Esophagus muscularis mucosa (tissue), 4 donors: ENCODE measurements around the gene MST1R.

Experiments used
- EP300 ChIP-seq: sonication (generic); formaldehyde crosslinking; IDR thresholded peaks from one replicate; pipeline ENCODE4 v1.6.1; 2017; ENCODE audit warnings: antibody characterized with exemption
- POLR2A ChIP-seq: fragments of 450-650 bp; IDR thresholded peaks from one replicate; pipeline ENCODE4 v1.6.1; 2017; ENCODE audit warnings: antibody characterized with exemption, moderate library complexity, mild to moderate bottlenecking, low read depth
- POLR2AphosphoS5 ChIP-seq, 2 donors: sonication (generic); formaldehyde crosslinking; IDR thresholded peaks; one replicate each; pipeline ENCODE4 v1.6.1; 2017; ENCODE audit warnings: antibody characterized with exemption in 2 of 2
- TF ChIP-seq, protein P1 (sequence below), 3 experiments: fragments of 200-600 bp in 2 of 3; fragments of 450-650 bp in 1 of 3; sonication (generic) in 2 of 3; IDR thresholded peaks; one replicate each; pipeline ENCODE4 v1.5.1; 2017 to 2019; ENCODE audit warnings: antibody characterized with exemption in 3 of 3, mild to moderate bottlenecking in 2 of 3, moderate library complexity in 1 of 3

DNA sequence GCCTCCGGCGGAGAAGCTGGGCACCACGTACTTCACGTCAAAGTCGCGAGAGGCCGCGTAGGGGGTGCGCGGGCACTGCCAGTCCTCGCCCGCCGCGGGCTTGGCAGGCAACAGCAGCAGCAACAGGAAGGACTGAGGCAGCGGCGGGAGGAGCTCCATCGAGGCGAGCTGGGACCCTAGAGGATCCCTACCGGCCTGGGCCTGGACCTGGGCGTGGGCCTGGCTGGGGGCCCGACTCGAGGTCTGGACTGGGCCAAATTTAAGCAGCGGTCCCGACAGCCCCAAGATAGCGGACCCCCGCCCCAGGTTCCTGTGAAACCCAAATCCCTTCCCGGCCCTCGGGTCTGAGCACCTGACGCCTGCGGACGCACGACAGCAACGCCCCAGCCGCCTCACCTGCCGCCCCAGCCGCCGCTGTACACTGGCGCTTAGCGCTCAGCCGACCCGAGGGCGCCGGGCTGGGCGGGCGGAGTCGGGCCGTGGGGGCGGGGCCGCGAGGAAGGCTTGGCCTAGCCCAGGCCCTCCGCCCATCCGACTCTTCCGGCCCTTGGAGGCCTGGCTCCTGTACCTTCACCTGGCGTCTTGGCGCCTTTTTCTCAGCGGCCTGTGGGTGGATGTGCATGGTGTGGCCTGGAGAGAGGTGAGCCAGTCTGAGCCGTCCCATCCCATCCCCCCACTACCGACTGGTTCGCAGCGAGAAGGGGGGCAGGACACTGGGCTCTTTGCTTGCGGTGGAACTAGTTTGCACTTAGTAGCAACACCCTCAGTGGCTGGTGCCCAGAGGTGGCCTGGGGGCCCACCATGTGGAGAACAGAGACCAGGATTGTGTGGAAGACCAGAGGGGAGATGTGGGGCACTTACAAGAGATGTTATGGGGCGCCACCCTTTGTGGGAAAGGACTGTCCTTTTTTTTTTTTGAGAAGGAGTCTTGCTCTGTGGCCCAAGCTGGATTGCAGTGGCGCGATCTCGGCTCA, at the start of gene MST1R:
- TF ChIP-seq POLR2AphosphoS5 (IDR thresholded peaks at IDR 0.05) = peak; percentile 36 to 42
- TF ChIP-seq, protein P1, sequence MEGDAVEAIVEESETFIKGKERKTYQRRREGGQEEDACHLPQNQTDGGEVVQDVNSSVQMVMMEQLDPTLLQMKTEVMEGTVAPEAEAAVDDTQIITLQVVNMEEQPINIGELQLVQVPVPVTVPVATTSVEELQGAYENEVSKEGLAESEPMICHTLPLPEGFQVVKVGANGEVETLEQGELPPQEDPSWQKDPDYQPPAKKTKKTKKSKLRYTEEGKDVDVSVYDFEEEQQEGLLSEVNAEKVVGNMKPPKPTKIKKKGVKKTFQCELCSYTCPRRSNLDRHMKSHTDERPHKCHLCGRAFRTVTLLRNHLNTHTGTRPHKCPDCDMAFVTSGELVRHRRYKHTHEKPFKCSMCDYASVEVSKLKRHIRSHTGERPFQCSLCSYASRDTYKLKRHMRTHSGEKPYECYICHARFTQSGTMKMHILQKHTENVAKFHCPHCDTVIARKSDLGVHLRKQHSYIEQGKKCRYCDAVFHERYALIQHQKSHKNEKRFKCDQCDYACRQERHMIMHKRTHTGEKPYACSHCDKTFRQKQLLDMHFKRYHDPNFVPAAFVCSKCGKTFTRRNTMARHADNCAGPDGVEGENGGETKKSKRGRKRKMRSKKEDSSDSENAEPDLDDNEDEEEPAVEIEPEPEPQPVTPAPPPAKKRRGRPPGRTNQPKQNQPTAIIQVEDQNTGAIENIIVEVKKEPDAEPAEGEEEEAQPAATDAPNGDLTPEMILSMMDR (IDR thresholded peaks at IDR 0.05) = no peak
- no peak for TF ChIP-seq POLR2A
- no peak for TF ChIP-seq EP300
